HepG2 (cell line): ENCODE measurements around the gene HSD17B8. TPM values are rescaled to one million over a fixed set of nuclear protein-coding genes. Genes with fewer than 3 reads are reported as not detected.

Experiments
- AGO1 ChIP-seq: fragments of 200-400 bp; formaldehyde crosslinking; IDR thresholded peaks from 2 replicates; pipeline ENCODE4 v1.6.1; 2017; ENCODE audit warnings: mild to moderate bottlenecking, low read depth, low read length, moderate library complexity; ENCODE audit not compliant: poor library complexity, severe bottlenecking
- HHEX ChIP-seq: IDR thresholded peaks from 2 replicates; pipeline ENCODE4 v1.6.1; 2016; ENCODE audit warnings: control low read depth
- NCOA2 ChIP-seq: sonication (generic); formaldehyde crosslinking; IDR thresholded peaks from 2 replicates; pipeline ENCODE4 v1.8.0; 2022; ENCODE audit warnings: inconsistent platforms
- NR2F6 ChIP-seq, 2 experiments: IDR thresholded peaks; 2 replicates each; pipeline ENCODE4 v1.6.1; 2016; ENCODE audit warnings: antibody characterized with exemption in 1 of 2, mild to moderate bottlenecking in 1 of 2
- SATB2 ChIP-seq: sonication (generic); formaldehyde crosslinking; IDR thresholded peaks from 2 replicates; pipeline ENCODE4 v1.5.0; 2020; ENCODE audit warnings: missing genetic modification reagents
- SRF ChIP-seq: IDR thresholded peaks from 2 replicates; pipeline ENCODE4 v1.6.1; 2011; ENCODE audit warnings: mild to moderate bottlenecking, low read depth, low read length, moderate library complexity
- TEAD2 ChIP-seq: sonication (generic); formaldehyde crosslinking; IDR thresholded peaks from 2 replicates; pipeline ENCODE4 v1.9.0; 2021; ENCODE audit warnings: missing genetic modification reagents
- ZKSCAN5 ChIP-seq: sonication (generic); formaldehyde crosslinking; IDR thresholded peaks from 2 replicates; pipeline ENCODE4 v1.5.1; 2020; ENCODE audit warnings: mild to moderate bottlenecking, missing genetic modification reagents
- ZNF496 ChIP-seq: sonication (generic); formaldehyde crosslinking; IDR thresholded peaks from 2 replicates; pipeline ENCODE4 v1.8.1; 2023; ENCODE audit warnings: mild to moderate bottlenecking, moderate library complexity, missing genetic modification reagents; ENCODE audit not compliant: insufficient replicate concordance
- ZNF556 ChIP-seq: sonication (generic); formaldehyde crosslinking; IDR thresholded peaks from 2 replicates; pipeline ENCODE4 v1.4.0; 2020; ENCODE audit warnings: mild to moderate bottlenecking, missing genetic modification reagents, borderline replicate concordance
- ZNF563 ChIP-seq: sonication (generic); formaldehyde crosslinking; IDR thresholded peaks from 2 replicates; pipeline ENCODE4 v1.8.0; 2022; ENCODE audit warnings: mild to moderate bottlenecking, moderate library complexity, missing genetic modification reagents
- ZNF720 ChIP-seq: sonication (generic); formaldehyde crosslinking; IDR thresholded peaks from 2 replicates; pipeline ENCODE4 v1.4.0; 2020; ENCODE audit warnings: missing genetic modification reagents
- polyA plus RNA-seq, 8 experiments: library from polyadenylated mRNA; depleted of rRNA in 3 of 8; stranded (reverse) in 7 of 8; unstranded in 1 of 8; fragments of >200 nt; fragmentation: Illumina TruSeq in 4 of 8; extraction: Trizol in 4 of 8; gene quantifications; 2 replicates each; pipeline versions ENCODE4 v1.2.1 to v1.2.3, GENCODE V29; 2011 to 2016; ENCODE audit warnings: low read depth in 4 of 8, missing spikeins in 1 of 8, mixed read lengths in 1 of 8; ENCODE audit not compliant: insufficient read depth in 1 of 8
- total RNA-seq, 5 experiments: library from RNA; depleted of rRNA; stranded (reverse); fragments of >200 nt; fragmentation: Illumina TruSeq; extraction: Trizol; gene quantifications; 2 replicates each; pipeline ENCODE4 v1.2.3, GENCODE V29; 2016; ENCODE audit warnings: low read depth in 1 of 5
- TF ChIP-seq, protein P1 (sequence below): sonication (generic); formaldehyde crosslinking; IDR thresholded peaks from 2 replicates; pipeline ENCODE4 v1.5.1; 2020; ENCODE audit warnings: missing genetic modification reagents, mild to moderate bottlenecking, borderline replicate concordance
- TF ChIP-seq, protein P2 (sequence below): sonication (generic); formaldehyde crosslinking; IDR thresholded peaks from 2 replicates; pipeline ENCODE4 v1.4.0; 2020; ENCODE audit warnings: mild to moderate bottlenecking, missing genetic modification reagents
- TF ChIP-seq, protein P3 (sequence below): sonication (generic); formaldehyde crosslinking; IDR thresholded peaks from 2 replicates; pipeline ENCODE4 v1.5.0; 2020; ENCODE audit warnings: mild to moderate bottlenecking, missing genetic modification reagents
- TF ChIP-seq, protein P4 (sequence below): sonication (generic); formaldehyde crosslinking; IDR thresholded peaks from 2 replicates; pipeline ENCODE4 v1.5.0; 2020; ENCODE audit warnings: mild to moderate bottlenecking, missing genetic modification reagents

Gene HSD17B8
- total and polyA plus RNA-seq, 2 of the 13 experiments (the other 11 are each of a cell fraction or from before 2014, with no cell fraction given): 12.6 to 20.1 TPM

DNA sequence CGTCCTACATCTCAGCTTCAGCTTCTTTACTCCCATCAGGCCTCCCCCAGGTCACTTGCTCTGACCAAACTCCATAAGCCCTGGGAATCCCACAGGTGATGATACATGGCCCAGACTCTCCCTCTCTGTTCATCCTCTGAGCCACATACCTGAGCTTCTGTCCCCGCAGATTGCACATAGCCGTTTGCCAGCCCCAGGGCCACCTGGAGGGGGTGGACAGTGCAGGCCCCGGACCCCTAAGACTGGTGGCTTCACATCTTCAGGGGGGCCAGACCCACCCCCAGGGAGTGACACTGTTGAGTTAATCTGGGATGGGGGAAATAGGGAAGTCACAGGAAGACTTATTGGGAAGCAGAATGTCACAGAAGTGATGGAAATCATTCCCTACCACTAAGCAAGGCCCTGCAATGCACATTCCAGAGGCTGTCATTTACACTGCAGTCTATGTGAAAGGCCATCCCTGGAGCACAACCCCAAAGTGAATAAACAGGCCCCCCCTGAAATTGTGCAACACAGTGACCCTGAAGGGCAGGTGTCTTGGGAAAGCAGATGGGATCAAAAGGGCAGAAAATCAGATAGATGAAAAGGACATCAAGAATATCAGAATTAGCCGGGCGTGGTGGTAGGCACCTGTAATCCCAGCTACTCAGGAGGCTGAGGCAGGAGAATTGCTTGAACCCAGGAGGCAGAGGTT lies 6.1 kb upstream of the HSD17B8 start (continued):
- 0 out of 2 replicates have a peak, but pooled peaks have one; percentile 30 for TF ChIP-seq SRF
- no peak for TF ChIP-seq AGO1
- no peak for TF ChIP-seq ZKSCAN5 (CRISPR knock-in tag)
- no peak for TF ChIP-seq TEAD2 (CRISPR knock-in tag)
- peak; percentile 80; the same call in 1 of the 2 replicates for TF ChIP-seq ZNF556 (CRISPR knock-in tag)
- TF ChIP-seq, protein P1, sequence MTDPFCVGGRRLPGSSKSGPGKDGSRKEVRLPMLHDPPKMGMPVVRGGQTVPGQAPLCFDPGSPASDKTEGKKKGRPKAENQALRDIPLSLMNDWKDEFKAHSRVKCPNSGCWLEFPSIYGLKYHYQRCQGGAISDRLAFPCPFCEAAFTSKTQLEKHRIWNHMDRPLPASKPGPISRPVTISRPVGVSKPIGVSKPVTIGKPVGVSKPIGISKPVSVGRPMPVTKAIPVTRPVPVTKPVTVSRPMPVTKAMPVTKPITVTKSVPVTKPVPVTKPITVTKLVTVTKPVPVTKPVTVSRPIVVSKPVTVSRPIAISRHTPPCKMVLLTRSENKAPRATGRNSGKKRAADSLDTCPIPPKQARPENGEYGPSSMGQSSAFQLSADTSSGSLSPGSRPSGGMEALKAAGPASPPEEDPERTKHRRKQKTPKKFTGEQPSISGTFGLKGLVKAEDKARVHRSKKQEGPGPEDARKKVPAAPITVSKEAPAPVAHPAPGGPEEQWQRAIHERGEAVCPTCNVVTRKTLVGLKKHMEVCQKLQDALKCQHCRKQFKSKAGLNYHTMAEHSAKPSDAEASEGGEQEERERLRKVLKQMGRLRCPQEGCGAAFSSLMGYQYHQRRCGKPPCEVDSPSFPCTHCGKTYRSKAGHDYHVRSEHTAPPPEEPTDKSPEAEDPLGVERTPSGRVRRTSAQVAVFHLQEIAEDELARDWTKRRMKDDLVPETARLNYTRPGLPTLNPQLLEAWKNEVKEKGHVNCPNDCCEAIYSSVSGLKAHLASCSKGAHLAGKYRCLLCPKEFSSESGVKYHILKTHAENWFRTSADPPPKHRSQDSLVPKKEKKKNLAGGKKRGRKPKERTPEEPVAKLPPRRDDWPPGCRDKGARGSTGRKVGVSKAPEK (CRISPR knock-in tag): no peak
- no peak for TF ChIP-seq ZNF496 (CRISPR knock-in tag)
- no peak for TF ChIP-seq ZNF720
- TF ChIP-seq, protein P2, sequence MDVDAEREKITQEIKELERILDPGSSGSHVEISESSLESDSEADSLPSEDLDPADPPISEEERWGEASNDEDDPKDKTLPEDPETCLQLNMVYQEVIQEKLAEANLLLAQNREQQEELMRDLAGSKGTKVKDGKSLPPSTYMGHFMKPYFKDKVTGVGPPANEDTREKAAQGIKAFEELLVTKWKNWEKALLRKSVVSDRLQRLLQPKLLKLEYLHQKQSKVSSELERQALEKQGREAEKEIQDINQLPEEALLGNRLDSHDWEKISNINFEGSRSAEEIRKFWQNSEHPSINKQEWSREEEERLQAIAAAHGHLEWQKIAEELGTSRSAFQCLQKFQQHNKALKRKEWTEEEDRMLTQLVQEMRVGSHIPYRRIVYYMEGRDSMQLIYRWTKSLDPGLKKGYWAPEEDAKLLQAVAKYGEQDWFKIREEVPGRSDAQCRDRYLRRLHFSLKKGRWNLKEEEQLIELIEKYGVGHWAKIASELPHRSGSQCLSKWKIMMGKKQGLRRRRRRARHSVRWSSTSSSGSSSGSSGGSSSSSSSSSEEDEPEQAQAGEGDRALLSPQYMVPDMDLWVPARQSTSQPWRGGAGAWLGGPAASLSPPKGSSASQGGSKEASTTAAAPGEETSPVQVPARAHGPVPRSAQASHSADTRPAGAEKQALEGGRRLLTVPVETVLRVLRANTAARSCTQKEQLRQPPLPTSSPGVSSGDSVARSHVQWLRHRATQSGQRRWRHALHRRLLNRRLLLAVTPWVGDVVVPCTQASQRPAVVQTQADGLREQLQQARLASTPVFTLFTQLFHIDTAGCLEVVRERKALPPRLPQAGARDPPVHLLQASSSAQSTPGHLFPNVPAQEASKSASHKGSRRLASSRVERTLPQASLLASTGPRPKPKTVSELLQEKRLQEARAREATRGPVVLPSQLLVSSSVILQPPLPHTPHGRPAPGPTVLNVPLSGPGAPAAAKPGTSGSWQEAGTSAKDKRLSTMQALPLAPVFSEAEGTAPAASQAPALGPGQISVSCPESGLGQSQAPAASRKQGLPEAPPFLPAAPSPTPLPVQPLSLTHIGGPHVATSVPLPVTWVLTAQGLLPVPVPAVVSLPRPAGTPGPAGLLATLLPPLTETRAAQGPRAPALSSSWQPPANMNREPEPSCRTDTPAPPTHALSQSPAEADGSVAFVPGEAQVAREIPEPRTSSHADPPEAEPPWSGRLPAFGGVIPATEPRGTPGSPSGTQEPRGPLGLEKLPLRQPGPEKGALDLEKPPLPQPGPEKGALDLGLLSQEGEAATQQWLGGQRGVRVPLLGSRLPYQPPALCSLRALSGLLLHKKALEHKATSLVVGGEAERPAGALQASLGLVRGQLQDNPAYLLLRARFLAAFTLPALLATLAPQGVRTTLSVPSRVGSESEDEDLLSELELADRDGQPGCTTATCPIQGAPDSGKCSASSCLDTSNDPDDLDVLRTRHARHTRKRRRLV: 0 out of 2 replicates have a peak, but pooled peaks have one; percentile 35
- no peak for TF ChIP-seq ZNF563 (CRISPR knock-in tag)
- peak; percentile 82 for TF ChIP-seq HHEX
- TF ChIP-seq NR2F6 (IDR thresholded peaks at IDR 0.05): peak; percentile 99
- peak; percentile 100 for TF ChIP-seq NR2F6 (CRISPR knock-in tag; IDR thresholded peaks at IDR 0.05)
- TF ChIP-seq NCOA2 (CRISPR knock-in tag): peak; percentile 94
- TF ChIP-seq SATB2 (CRISPR knock-in tag): no peak
- TF ChIP-seq, protein P3, sequence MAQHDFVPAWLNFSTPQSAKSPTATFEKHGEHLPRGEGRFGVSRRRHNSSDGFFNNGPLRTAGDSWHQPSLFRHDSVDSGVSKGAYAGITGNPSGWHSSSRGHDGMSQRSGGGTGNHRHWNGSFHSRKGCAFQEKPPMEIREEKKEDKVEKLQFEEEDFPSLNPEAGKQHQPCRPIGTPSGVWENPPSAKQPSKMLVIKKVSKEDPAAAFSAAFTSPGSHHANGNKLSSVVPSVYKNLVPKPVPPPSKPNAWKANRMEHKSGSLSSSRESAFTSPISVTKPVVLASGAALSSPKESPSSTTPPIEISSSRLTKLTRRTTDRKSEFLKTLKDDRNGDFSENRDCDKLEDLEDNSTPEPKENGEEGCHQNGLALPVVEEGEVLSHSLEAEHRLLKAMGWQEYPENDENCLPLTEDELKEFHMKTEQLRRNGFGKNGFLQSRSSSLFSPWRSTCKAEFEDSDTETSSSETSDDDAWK: no peak
- TF ChIP-seq, protein P4, sequence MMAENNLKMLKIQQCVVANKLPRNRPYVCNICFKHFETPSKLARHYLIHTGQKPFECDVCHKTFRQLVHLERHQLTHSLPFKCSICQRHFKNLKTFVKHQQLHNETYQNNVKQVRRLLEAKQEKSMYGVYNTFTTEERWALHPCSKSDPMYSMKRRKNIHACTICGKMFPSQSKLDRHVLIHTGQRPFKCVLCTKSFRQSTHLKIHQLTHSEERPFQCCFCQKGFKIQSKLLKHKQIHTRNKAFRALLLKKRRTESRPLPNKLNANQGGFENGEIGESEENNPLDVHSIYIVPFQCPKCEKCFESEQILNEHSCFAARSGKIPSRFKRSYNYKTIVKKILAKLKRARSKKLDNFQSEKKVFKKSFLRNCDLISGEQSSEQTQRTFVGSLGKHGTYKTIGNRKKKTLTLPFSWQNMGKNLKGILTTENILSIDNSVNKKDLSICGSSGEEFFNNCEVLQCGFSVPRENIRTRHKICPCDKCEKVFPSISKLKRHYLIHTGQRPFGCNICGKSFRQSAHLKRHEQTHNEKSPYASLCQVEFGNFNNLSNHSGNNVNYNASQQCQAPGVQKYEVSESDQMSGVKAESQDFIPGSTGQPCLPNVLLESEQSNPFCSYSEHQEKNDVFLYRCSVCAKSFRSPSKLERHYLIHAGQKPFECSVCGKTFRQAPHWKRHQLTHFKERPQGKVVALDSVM (CRISPR knock-in tag): peak; percentile 51; the same call in 1 of the 2 replicates
